NK-92 (cell line): ENCODE results near the gene PRAMEF5.
"Not testable (repeated sequence)": the region's sequence is repeated elsewhere in the genome, so short reads cannot be mapped to it uniquely, and the experiment has no call there.

Source experiments
- DNase-seq: peaks from one replicate; lab custom pipeline; 2025; ENCODE audit not compliant: unreplicated experiment; lab: John Stamatoyannopoulos, UW

The PRAMEF5 gene

GRCh38 chr1:13265124-13265523 is 11.1 kb downstream of the PRAMEF5 start:
- DNase-seq: not testable (repeated sequence)

GRCh38 chr1:13277016-13277415 is 23.0 kb downstream of the PRAMEF5 start:
- DNase-seq: not testable (repeated sequence)

GRCh38 chr1:13279617-13280016 is 25.6 kb downstream of the PRAMEF5 start:
- not testable (repeated sequence) for DNase-seq

- not testable (repeated sequence) for DNase-seq
These were observed 31.0 kb downstream of the PRAMEF5 start, which contains the start of gene PRAMEF8 for GRCh38 chr1:13285037-13285436. TSS of gene PRAMEF8 (minus strand) at chr1:13285137. CDS start at chr1:13284091, 1,046 bp downstream.

GRCh38 chr1:13289030-13289429 is 35.0 kb downstream of the PRAMEF5 start:
- not testable (repeated sequence) for DNase-seq

GRCh38 chr1:13297216-13297931 is 43.4 kb downstream of the PRAMEF5 start:
- DNase-seq: not testable (repeated sequence)

GRCh38 chr1:13298699-13299098 is 44.7 kb downstream of the PRAMEF5 start:
- DNase-seq: not testable (repeated sequence)

- DNase-seq: not testable (repeated sequence)
These were observed 48.2 kb downstream of the PRAMEF5 start for GRCh38 chr1:13302197-13302596.

- not testable (repeated sequence) for DNase-seq
These were observed 49.2 kb downstream of the PRAMEF5 start, which contains the start of gene PRAMEF33 for GRCh38 chr1:13303239-13303638. TSS of gene PRAMEF33 (plus strand) at chr1:13303539. CDS start at chr1:13305955, 2,416 bp downstream.
